ENCODE results near the gene SBF1.

The SBF1 gene

GRCh38 chr22:50467341-50467740 lies 7.5 kb downstream of the SBF1 start:
- DNase-seq = no peak

DNA sequence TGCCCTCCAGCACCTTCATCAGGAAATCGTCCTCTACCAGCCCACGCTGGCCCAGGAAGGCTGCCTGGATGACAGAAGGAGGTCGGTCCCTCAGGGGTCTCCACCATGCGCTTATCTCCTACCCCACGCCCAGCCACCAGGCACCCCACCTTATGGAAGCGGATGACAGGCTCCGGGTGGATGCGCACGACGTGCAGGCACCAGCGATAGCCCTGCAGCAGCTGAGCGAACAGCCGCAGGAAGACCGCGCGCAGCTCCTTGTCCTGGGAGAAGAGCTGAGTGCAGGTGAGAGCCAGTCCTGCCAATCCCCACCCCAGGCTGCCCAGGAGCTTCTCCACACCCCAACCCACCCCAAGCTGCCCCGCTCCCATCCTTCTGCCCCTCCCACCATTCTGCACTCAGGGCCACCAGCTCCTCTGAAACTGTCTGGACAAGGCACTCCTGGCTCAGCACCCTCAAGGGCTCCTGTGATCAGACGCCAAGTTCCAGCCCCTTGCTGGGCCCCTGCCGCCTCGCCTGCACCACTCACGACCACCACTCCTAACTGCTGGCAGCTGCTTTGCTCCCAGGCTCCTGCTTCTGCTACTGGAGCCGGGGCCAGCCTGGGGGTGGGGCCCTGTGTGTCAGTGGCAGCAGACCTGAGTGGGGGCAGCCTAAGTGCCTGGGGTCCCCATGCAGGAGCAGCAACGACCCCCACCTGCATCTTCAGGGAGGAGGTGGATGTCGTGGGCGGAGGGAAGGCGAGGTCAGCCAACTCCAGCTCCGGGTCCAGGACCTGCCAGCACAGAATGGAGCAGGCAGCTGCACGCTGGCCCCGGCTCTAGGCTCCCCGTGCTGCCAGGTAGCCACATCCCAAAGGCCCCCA lies 9.5 kb downstream of the SBF1 start:
- DNase-seq = no peak

- no peak for DNase-seq
These were observed 10.4 kb downstream of the SBF1 start for GRCh38 chr22:50464451-50464850.

DNA sequence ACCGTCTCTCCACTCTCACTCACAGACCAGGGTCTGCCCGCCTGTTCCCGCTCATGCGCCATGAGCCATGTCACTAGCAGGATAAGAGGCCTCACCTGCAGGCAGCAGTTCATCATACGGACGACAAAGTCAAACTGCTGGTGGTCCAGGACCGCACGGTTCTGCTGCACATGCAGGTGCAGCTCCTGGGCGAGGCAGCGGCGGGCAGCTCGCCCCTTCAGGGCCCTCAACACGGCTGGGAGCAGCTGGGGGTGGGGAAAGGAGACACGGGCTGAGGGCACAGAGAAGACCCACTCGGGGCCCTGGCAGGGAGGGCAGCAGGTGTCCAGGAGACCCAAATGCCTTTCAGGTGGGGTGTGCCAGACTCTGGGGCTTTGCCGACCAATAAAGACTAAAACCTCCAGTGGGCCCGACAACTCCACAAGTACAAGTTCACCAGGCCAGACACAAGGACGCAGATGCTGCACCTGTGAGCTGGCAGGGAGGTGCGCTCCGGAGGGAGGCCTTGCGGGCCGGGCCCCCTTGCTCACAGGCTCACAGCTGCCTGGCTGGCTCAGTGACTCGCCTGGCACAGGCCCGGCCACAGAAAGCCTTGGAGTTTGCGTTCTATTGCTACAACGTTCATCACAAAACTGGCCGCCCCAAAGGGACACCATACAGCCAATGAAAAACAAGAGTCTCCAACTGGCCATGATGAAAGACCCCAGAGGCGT lies 11.5 kb downstream of the SBF1 start:
- no peak for DNase-seq

GRCh38 chr22:50461979-50462540 lies 12.8 kb downstream of the SBF1 start:
- no peak for DNase-seq

DNA sequence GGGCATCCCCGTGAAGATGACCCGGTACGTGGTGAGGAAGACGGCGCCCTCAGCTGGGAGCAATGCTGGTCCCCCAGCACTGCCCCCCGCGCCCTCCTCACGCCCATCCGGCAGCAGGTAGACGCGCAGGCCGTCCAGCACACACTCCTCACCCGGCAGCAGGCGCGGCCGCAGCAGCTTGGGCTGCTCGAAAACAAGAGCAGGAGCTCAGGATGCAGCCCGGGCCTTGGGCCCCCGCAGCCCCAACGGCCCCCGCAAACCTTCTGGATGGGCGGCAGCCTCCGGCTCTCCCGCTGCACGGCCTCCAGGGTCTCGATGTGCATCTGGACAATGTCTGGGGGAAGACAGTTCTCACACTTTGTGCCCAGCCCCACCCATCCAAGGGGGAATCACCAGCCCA lies 13.3 kb downstream of the SBF1 start:
- DNase-seq = no peak

DNA sequence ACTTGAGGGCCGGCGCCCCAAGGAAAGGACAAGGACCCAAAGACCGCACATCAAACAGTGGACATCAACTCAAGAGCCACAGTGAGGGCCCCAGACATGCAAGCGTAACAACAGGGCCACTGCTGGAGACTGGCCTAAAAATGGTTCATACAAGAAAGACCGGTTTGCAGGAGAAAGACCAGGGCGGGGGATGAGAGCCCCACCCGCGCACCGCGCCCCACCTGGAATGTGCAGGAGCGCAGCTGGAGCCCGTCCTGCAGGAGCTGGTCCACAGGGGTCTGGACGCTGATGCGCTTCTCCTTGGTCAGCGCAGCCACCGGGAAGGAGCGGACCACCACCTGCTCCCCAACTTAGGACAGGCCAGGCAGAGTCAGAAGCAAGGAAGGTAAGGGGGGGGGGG lies 13.9 kb downstream of the SBF1 start:
- no peak for DNase-seq

- no peak for DNase-seq
These were observed 15.2 kb downstream of the SBF1 start for GRCh38 chr22:50459496-50460140.

- no peak for DNase-seq
These were observed 15.8 kb downstream of the SBF1 start for GRCh38 chr22:50459016-50459415.

DNA sequence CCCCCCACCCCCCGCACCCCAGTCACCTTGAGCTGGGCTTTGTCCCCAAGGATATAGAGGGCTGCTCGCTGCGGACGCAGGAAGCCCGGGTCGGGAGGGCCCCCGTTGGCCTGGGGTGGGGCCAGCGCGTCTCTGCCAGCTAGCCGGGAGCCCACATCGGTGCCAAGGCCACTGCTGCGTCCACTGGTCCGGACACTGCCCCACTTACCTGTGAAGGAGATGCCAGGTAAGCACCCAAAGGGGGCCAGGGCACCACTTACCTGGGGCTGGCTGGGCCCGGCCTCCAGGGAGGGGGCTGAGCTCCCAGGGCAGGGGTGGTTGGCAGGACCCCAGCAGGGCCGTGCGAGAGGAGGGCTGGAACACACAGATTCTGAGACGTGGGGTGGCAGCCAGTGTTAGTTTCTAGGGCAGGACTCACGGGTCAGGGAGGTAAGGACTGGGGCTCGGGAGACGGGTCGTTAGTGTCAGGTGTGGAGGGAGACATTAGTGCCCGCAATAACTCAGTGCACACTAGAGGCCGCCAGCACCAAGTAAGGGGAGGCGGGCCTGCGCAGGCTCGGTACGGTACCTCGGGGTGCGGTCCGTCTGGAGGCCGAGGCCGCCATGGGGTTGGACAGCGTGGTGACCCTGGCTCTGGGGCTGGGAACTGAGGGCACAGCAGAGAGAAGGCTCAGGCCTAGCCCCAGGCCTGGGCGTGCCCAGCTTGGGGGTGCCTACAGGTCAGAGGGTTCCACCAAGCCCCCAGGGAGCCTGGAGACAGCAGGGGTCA lies 18.2 kb downstream of the SBF1 start:
- DNase-seq = no peak

DNA sequence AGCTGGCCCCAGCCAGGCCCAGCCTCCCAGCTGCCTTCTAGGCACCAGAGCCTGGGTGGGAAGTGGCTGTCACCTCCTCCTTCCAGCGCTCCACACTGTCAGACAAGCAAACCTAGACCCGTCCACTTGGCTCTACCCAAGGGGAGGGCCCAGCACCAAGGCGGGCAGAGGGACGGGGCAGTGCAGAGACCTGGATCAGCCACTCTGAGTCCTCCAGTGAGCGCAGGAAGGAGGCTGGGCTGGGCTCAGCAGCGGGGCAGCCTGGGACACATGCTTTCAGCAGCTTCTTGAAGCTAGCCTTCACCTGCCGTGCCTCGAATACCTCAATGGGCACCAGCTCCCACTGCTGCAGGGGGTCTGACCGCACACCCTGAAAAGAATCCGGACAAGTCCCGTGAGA lies 18.8 kb downstream of the SBF1 start:
- DNase-seq = no peak

DNA sequence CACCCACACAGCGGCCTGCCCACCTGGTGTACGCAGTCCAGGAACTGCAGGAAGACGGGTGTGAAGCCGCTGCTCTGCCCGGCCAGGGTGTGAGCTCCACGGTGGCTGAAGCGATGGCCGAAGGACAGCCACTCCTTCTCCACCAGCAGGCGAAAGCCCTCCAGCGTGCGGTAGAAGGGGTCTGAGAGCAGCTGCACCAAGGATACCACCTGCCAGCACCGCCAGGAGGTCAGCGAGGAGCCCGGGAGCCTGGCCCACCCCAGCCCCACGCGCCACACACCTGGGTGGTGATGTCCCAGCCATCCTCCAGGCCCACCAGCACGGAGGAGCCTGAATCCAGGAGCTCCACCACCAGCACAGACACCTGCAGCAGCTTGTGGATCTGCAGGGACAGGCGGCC lies 19.6 kb downstream of the SBF1 start:
- DNase-seq = no peak

- no peak for DNase-seq
These were observed 20.2 kb downstream of the SBF1 start for GRCh38 chr22:50454556-50455075.

- no peak for DNase-seq
These were observed 22.2 kb downstream of the SBF1 start for GRCh38 chr22:50452649-50453048.

- DNase-seq = no peak
These were observed 27.0 kb downstream of the SBF1 start for GRCh38 chr22:50447576-50448551.

- DNase-seq = no peak
These were observed 27.9 kb downstream of the SBF1 start for GRCh38 chr22:50446708-50447575.

GRCh38 chr22:50445880-50446707 lies 28.7 kb downstream of the SBF1 start:
- DNase-seq = no peak

DNA sequence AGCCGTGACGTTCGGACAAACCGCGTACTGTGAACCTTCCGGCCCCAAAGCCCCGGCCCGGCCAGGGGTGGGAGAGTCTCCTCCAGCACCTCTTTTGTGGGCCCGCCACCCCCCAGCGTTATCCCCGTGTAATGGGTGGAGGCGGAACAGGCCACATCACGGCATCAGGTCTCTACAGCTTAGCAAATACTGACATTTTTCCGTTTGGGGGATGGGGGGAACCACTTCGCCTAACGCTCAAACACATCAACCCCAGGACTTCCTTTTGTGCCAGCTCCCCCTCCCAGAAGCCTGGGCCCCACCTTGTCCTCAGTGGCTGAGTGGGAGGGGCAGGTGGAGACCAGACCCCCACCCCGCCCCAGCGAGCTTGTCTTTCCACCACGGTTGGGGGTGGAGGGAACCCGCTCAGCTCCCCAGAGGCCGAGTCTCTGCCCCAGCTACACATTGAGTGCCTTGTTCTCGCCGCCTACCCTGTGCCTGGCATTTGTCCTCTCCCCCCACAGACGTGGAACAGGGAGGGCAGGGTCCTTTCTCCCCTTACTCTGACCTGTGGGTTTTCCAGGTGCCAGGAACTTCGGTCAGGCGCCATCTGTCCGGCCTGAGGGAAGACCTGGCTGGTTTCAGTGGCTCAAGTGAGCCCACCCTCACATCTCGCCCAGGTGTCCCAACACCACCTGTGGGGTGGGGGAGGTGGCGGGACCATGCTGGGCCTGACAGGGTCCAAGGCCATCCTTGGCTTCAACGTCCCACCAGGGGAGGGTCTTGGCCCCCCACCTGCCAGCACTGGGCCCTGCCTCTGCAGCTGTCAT lies 29.6 kb downstream of the SBF1 start:
- no peak for DNase-seq

Data from activated CD4-positive, alpha-beta T cell treated with anti-CD3 and anti-CD28 coated beads for 1 hour (primary cell).